ENCODE measurements around the gene SLC39A8.

SLC39A8 gene

DNA sequence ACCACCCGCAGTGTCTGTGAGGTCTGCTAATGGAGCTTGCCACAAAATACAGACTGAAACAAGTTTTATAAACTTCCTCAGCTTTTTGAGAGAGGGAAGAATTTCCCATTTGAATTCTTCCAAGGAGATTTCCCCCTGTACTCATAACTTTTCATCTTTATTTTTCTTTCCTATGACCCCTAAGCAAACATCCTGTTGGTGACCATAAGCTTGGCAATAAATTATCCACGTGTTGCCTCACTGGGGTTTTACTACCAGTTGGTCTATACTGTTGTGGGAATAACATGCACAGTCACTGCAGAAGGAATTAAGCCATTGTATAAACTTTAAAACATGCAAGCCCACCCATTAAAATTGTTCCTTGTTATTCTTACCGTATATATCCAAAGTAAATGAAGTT, 86.2 kb downstream of the SLC39A8 start:
- no peak for DNase-seq (ENCODE audit: low read depth)
- H3K4me3 ChIP-seq (replicated peaks; ENCODE audit: low read depth, low read length), result no peak overlapping the region
- TF ChIP-seq, protein P1, sequence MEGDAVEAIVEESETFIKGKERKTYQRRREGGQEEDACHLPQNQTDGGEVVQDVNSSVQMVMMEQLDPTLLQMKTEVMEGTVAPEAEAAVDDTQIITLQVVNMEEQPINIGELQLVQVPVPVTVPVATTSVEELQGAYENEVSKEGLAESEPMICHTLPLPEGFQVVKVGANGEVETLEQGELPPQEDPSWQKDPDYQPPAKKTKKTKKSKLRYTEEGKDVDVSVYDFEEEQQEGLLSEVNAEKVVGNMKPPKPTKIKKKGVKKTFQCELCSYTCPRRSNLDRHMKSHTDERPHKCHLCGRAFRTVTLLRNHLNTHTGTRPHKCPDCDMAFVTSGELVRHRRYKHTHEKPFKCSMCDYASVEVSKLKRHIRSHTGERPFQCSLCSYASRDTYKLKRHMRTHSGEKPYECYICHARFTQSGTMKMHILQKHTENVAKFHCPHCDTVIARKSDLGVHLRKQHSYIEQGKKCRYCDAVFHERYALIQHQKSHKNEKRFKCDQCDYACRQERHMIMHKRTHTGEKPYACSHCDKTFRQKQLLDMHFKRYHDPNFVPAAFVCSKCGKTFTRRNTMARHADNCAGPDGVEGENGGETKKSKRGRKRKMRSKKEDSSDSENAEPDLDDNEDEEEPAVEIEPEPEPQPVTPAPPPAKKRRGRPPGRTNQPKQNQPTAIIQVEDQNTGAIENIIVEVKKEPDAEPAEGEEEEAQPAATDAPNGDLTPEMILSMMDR (IDR thresholded peaks at IDR 0.05; ENCODE audit: low read length, missing control alignments), result no peak

DNA sequence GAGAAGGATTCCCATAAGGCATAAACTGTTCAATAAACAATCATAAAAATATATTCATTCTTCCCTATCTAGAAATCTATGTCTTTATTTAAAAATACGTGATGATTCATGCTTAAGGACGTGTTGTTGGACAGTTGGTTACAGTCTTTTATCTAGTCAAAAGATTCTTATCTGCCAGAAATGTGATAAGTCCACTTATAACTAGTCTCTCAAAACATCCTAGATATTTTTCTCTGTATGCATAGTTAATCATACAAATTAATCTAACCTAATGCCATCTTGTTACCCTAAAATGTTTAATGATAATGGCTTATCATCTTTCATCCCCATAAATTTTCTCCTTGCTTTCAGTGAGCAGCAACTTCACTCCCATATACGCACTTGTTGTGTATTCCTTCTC, 89.0 kb downstream of the SLC39A8 start:
- TF ChIP-seq, protein P1 (IDR thresholded peaks at IDR 0.05; ENCODE audit: low read length, missing control alignments), result no peak
- no peak for DNase-seq (ENCODE audit: low read depth)
- no peak overlapping the region for H3K4me3 ChIP-seq (replicated peaks; ENCODE audit: low read depth, low read length)

DNA sequence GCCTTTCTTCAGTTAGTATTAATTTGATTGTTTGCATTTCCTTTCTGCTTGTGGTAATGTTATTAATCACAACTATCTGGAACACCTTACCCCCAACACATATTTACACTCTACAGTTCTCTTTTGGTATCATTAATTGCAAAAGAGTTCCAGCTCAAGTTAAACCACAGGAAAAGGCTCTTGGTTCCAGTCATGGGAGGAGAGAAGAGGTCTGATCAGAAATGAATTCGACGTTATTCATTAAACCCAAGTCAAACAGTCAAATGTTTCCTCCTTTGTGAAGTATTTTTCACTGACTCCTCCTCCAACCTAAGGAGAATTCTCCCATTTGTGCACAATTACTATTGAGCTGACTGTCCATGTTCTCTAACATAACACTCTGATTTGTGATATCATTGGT, 91.4 kb downstream of the SLC39A8 start:
- H3K4me3 ChIP-seq (replicated peaks; ENCODE audit: low read depth, low read length), result no peak overlapping the region
- DNase-seq (ENCODE audit: low read depth), result no peak
- TF ChIP-seq, protein P1 (IDR thresholded peaks at IDR 0.05; ENCODE audit: low read length, missing control alignments), result no peak

DNA sequence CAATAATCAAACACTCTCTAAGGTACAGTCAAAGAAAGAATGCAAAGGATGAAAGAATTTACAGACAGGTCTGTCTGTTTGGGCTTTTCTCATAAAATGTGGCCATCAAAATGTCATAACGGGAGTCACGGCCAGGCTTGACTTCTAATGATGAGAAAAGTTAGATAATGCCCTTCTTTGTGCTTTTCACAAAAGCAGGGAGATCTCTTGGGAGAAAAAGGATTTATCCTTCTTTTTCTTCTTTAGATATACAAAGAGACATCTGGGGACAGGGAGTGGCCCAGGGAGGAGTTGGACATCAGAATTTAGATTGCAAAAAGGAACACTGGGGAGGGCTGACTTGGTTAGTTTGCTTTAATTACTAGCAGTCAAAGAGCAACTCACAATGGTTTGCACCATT, 93.1 kb downstream of the SLC39A8 start:
- TF ChIP-seq, protein P1 (IDR thresholded peaks at IDR 0.05; ENCODE audit: low read length, missing control alignments), result no peak
- no peak for DNase-seq (ENCODE audit: low read depth)
- no peak overlapping the region for H3K4me3 ChIP-seq (replicated peaks; ENCODE audit: low read depth, low read length)

DNA sequence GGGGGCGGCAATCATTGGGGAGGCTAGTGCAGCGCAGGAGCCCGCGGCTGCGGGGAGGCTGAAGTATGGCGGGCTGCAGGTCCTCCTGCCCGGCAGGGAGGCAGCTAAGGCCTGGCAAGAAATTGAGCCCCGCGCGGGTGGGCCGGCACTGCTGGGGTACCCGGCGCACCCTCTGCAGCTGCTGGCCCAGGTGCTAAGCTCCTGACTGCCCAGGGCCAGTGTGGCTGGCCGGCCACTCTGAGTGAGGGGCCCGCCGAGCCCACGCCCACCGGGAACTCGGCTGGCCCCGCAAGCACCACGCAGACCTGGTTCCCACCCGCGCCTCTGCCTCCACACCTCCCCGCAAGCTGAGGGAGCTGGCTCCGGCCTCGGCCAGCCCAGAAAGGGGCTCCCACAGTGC, 94.9 kb downstream of the SLC39A8 start:
- no peak for DNase-seq (ENCODE audit: low read depth)
- no peak overlapping the region for H3K4me3 ChIP-seq (replicated peaks; ENCODE audit: low read depth, low read length)
- TF ChIP-seq, protein P1 (IDR thresholded peaks at IDR 0.05; ENCODE audit: low read length, missing control alignments), result no peak

DNA sequence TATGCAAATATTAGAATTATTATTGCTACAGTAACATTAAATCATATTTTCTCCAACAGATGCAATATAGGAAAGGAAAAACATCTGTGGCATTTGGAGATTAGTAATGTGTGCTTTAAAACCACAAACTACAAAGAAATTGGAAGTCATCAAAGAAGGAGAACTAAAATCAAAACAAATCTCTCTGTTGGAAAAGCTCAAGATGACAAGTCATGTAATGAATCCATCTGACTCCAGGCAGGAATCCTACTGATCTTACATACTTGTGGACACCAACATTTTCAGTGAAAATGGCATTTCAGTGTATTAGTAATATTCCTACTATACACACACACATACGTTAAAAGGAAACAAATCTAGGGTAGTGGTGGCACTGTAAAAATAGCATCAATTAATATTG, 98.2 kb downstream of the SLC39A8 start:
- DNase-seq (ENCODE audit: low read depth), result no peak
- TF ChIP-seq, protein P1 (IDR thresholded peaks at IDR 0.05; ENCODE audit: low read length, missing control alignments), result no peak
- H3K4me3 ChIP-seq (replicated peaks; ENCODE audit: low read depth, low read length), result no peak overlapping the region

DNA sequence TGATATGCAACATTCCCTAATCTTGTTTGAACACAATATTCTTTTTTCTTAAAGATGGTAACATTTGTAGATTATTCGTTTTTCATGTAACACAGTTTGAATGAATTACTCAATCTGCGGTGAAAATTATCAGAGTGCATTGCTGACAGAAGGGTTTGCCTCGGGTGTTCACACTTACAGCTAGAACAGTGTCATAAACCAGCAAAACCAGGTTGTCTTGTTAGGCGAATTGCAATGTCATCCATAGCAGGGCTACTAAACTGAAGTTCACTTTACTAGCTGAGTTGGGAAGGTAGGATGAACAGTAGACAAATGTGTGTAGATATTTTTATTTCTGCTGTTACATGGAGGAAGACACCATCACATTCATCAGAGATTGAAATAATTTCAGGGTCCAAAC, 98.9 kb downstream of the SLC39A8 start:
- TF ChIP-seq, protein P1 (IDR thresholded peaks at IDR 0.05; ENCODE audit: low read length, missing control alignments), result no peak
- DNase-seq (ENCODE audit: low read depth), result no peak
- H3K4me3 ChIP-seq (replicated peaks; ENCODE audit: low read depth, low read length), result no peak overlapping the region
